Measurements from ENCODE around the gene NPAT.

DNA sequence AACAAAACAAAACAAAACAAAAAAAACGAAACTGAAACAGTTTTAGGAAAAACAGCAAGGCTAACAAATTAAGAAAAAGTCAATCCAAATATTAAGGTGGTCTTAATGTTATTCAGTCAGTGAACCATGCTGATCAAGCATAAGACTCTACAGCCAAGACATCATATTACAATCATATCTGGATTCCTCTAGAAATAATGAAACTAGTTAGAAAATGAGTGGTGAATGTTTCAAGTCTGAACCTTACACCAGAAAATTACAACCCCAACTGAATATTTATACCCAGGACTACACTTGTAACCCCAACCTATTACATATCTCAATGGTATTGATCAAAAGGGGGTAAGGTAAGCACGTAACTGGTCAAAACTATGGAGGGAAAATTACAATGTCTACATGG lies 52.3 kb downstream of the NPAT start:
- TF ChIP-seq EZH2 (IDR thresholded peaks at IDR 0.05; ENCODE audit: borderline replicate concordance, insufficient read depth, low read length, poor library complexity, severe bottlenecking) (no peak), EP300 (conservative IDR thresholded peaks at IDR 0.05; ENCODE audit: poor library complexity, severe bottlenecking) (no peak)
